NCI-H2107 treated with DMSO at 0.1 percent for 48 hours (cell line): Measurements from ENCODE around the gene SPRED1.

Source experiments
- DNase-seq: peaks from one replicate; lab custom pipeline; 2025; ENCODE audit not compliant: unreplicated experiment; lab: John Stamatoyannopoulos, UW

Gene SPRED1

GRCh38 chr15:38252481-38253350, at the start of gene SPRED1:
SPRED1 (plus strand) TSS chr15:38252836; CDS start chr15:38253186, 350 bp downstream.
- DNase-seq, result no peak

- no peak for DNase-seq
These were observed 46.9 kb upstream of the SPRED1 start for GRCh38 chr15:38205526-38206272.

GRCh38 chr15:38207621-38208020, 45.0 kb upstream of the SPRED1 start:
- no peak for DNase-seq

GRCh38 chr15:38208206-38208605, 44.4 kb upstream of the SPRED1 start:
- no peak for DNase-seq

GRCh38 chr15:38208779-38209178, 43.9 kb upstream of the SPRED1 start:
- DNase-seq, result no peak

- no peak for DNase-seq
These were observed 41.4 kb upstream of the SPRED1 start for GRCh38 chr15:38211249-38211648.

GRCh38 chr15:38211811-38212210, 40.8 kb upstream of the SPRED1 start:
- DNase-seq, result no peak

GRCh38 chr15:38212729-38213351, 39.8 kb upstream of the SPRED1 start:
- DNase-seq, result no peak

- no peak for DNase-seq
These were observed 39.3 kb upstream of the SPRED1 start for GRCh38 chr15:38213356-38213755.

GRCh38 chr15:38215707-38216106, 36.9 kb upstream of the SPRED1 start:
- no peak for DNase-seq

- DNase-seq, result no peak
These were observed 35.9 kb upstream of the SPRED1 start for GRCh38 chr15:38216763-38217162.

GRCh38 chr15:38217191-38217595, 35.4 kb upstream of the SPRED1 start:
- DNase-seq, result no peak

GRCh38 chr15:38217788-38218609, 34.6 kb upstream of the SPRED1 start:
- DNase-seq, result no peak

- DNase-seq, result no peak
These were observed 31.9 kb upstream of the SPRED1 start for GRCh38 chr15:38220606-38221273.

- DNase-seq, result no peak
These were observed 28.1 kb upstream of the SPRED1 start for GRCh38 chr15:38224486-38224885.

GRCh38 chr15:38225381-38225780, 27.3 kb upstream of the SPRED1 start:
- DNase-seq, result no peak

GRCh38 chr15:38226608-38227266, 25.9 kb upstream of the SPRED1 start:
- no peak for DNase-seq

GRCh38 chr15:38227941-38228340, 24.7 kb upstream of the SPRED1 start:
- no peak for DNase-seq

- no peak for DNase-seq
These were observed 24.0 kb upstream of the SPRED1 start for GRCh38 chr15:38228618-38229017.
